NAMALWA (cell line): ENCODE data around the gene PLPPR3.
"Not testable (repeated sequence)": the region's sequence is repeated elsewhere in the genome, so short reads cannot be mapped to it uniquely, and the experiment has no call there.

Source experiments
- DNase-seq: peaks from one replicate; pipeline ENCODE4 v3.0.0-alpha.2; 2015; ENCODE audit warnings: low spot score

Gene PLPPR3

DNA sequence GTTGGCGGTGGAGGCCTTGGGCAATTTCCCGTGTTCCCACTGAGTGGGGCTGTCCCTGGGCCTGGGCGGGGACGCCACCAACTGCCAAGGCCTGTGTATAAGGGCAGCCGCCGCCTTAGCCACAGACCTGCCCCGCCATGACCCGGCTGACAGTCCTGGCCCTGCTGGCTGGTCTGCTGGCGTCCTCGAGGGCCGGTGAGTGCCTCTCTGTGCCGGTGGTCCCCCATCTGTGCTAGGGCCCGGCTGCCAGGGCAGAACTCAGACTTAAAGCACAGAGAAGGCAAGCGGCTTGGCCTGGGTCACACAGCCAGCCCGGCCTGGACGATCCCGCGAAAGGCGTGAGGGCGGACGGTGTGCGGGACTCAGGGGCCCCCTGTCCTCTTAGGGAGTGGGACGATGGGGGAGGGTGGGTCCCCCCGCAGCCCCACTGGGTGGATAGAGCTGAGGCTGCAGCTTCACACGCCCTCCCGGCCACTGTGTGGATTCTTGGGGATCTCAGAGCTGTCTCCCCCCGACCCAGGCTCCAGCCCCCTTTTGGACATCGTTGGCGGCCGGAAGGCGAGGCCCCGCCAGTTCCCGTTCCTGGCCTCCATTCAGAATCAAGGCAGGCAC lies 6.1 kb upstream of the PLPPR3 start, which contains the start of gene AZU1:
AZU1 (plus strand) TSS at position 128 of the 612 bp plus-strand sequence; CDS start at position 138, 10 bp downstream.
- DNase-seq = no peak

DNA sequence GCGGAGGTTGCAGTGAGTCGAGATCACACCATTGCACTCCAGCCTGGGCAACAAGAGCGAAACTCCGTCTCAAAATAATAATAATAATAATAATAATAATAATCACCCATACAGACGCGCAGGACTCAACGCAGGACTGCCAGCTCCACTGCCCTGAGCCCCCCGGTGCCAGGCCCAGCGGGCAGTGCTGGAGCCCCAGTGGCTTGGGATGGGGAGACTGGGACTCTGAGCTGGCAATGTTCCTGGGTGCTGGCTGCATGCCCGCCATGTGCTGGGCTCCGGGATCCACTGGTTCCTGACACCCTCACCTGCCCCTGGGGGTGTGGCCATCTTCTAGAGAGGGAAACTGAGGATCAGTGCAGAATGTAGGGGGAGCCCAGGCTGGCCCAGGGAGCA lies 5.6 kb upstream of the PLPPR3 start:
- no peak for DNase-seq

DNA sequence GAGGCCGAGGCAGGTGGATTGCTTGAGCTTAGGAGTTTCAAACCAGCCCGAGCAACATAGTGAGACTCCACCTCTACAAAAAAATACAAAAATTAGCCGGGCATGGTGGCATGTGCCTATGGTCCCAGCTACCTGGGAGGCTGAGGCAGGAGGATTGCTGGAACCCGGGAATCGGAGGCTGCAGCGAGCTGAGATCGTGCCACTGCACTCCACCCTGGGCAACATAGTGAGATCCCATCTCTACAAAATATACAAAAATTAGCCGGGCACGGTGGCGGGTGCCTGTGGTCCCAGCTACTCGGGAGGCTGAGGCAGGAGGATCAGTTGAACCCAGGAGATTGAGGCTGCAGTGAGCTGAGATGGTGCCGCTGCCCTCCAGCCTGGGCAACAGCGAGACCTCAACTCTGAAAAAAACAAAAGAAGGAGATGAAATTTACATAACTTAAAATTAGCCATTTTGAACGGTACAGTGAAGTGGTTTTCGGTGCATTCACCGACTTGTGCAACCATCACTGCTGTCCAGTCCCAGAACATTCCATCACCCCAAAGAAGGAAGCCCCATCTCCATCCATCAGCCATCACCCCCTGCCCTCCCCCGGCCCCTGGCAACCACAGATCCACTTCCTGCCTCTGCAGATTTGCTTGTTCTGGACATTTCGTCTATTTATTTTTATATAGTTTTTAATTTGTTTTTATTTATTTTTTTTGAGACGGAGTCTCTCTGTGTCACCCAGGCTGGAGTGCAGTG lies 4.3 kb upstream of the PLPPR3 start:
- no peak for DNase-seq

DNA sequence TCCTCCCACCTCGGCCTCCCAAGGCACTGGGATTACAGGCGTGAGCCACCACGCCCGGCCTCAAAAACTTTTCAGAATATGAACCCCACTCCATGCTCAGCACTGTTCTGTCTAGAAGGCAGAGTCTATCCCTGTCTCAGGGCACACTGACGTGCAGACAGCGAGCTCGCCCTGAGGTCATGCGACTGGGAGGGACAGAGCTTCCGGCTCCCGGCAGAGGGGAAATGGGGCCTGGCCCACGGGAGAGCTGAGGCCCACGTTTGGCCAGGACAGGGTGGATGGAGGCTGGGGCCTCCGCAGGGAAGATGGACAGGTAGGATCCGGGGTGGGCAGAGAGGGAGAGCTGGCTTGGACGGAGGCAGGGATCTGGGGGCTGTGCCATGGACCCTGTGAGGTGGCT lies 3.1 kb upstream of the PLPPR3 start:
- peak; percentile 4 for DNase-seq

DNA sequence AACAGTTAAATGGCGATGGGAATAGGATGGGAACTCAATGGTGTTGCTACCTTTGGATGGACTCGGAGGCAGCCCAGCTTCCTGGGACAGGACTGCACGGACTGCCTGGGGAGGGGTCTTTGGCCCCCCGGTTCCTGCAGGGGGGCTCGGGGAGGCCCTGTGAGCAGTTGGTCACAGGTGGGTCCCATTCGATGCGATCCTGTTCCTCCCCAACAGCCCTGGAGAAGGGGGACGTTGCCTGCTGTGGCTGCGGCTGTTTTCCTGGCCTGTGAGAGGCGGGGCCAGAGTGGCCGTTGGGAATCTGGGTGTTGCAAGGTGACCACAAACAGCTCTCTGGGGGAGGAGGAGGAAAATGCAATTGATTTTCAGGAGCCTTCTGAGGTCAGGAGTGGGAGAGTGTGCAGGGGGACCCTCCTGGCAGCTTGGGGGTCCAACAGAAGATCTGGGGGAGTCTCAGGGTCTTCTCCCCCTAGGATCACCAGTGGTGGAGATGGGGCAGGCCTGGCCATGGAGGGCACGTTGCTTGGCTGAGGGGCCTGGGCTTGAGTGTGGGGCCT lies 1.9 kb upstream of the PLPPR3 start:
- peak; percentile 4 for DNase-seq

DNA sequence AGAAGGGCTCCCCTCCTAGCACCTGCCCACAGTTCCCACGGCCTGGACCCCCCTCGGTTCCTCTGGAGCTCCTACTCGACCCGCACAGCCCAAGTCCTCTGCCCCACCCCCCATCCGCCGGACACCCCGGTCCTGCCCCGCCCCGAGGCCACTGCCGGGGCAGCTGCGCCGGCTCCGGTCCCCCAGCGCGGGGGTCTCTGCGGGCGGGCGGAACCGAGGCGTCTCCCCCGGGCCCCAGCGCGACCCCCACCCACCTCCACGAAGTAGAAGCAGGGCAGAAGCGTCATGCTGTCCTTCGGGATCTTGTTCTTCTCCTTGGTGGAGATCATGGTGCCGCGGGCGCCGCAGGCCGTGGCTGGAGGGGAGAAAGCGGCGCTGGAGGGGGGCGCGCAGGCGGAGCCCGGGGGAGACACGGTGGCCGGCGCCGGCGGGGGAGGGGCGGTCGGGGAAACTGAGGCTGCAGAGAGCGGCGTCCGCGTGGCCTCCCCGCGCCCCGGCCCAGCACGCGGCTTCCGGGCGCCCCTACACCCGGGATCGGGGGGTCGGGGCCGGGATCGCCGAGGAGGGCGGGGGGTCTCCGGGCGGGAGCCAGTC lies 427 bp downstream of the PLPPR3 start:
- peak; percentile 2 for DNase-seq

DNA sequence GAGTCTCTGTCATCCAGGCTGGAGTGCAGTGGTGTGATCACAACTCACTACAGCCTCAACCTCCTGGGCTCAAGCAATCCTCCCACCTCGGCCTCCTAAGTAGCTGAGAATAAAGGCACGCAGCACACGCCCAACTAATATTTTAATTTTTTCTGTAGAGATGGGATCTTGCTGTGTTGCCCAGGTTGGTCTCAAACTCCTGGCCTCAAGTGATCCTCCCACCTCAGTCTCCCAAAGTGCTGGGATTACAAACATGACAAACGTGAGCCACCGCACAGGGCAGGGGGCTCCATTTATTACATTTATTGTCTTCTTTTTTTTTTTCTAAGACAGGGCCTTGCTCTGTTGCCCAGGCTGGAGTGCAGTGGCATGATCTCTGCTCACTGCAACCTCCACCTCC lies 1.5 kb downstream of the PLPPR3 start:
- not testable (repeated sequence) for DNase-seq

DNA sequence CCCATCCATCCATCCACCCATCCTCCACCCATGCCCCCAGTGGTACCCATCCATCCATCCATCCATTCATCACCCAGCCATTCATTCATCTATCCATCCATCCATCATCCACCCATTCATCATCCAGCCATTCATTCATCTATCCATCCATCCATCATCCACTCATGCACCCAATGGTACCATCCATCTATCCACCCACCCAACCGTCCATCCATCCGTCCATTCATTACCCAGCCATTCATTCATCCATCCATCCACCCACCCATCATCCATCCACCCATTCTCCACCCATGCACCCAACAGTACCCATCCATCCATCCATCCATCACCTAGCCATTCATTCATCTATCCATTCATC lies 5.3 kb downstream of the PLPPR3 start:
- DNase-seq = no peak

DNA sequence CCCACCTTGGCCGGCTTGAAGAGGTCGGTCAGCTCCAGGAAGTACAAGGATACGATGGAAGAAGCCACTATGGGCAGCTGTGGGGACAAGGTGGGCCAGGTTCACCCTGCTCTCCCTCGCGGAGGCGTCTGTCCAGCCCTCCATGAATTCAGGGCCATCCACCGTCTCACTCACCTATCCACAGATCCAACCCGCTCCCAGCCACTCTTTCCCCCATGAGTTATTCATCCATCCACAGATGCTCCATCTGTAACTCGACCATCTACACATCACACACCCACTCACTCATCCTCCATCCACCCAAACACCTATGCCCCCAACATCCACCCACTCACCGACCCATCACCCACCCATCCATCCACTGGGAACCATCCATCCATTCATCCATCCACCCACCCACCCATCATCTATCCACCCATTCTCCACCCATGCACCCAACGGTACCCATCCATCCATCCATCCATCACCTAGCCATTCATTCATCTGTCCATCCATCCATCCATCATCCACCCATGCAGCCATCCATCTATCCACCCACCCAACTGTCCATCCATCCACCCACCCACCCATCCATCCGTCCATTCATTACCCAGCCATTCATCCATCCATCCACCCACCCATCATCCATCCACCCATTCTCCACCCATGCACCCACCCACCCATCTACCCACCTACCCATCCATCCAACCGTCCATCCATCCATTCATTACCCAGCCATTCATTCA lies 5.8 kb downstream of the PLPPR3 start:
- peak; percentile 27 for DNase-seq

DNA sequence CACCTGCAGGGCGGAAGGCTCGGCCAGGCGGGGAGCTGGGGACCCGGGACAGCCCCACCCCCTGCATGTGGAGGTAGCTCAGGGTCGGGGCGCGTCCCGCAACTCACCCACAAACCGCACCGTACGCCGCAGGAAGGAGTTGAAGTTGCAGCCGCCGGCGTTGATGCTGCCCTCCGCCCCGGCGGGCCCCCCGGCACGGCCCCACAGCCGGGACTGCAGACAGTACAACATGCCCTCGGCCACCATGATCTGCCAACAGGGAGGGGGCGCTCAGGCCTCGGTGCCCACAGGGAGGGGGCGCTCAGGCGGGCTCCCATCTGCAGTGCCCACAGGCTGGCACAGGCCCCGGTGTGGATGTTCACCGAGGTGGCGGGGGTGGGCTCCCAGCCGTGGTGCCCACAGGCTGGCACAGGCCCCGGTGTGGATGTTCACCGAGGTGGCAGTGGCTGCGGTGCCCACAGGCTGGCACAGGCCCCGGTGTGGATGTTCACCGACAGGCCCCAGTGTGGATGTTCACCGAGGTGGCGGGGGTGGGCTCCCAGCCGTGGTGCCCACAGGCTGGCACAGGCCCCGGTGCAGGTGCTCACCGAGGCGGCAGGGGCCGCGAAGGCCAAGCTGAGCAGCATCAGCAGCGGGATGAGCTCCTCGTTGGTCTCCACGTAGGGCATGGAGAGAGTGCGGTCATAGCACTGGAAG lies 6.5 kb downstream of the PLPPR3 start:
- DNase-seq = no peak

DNA sequence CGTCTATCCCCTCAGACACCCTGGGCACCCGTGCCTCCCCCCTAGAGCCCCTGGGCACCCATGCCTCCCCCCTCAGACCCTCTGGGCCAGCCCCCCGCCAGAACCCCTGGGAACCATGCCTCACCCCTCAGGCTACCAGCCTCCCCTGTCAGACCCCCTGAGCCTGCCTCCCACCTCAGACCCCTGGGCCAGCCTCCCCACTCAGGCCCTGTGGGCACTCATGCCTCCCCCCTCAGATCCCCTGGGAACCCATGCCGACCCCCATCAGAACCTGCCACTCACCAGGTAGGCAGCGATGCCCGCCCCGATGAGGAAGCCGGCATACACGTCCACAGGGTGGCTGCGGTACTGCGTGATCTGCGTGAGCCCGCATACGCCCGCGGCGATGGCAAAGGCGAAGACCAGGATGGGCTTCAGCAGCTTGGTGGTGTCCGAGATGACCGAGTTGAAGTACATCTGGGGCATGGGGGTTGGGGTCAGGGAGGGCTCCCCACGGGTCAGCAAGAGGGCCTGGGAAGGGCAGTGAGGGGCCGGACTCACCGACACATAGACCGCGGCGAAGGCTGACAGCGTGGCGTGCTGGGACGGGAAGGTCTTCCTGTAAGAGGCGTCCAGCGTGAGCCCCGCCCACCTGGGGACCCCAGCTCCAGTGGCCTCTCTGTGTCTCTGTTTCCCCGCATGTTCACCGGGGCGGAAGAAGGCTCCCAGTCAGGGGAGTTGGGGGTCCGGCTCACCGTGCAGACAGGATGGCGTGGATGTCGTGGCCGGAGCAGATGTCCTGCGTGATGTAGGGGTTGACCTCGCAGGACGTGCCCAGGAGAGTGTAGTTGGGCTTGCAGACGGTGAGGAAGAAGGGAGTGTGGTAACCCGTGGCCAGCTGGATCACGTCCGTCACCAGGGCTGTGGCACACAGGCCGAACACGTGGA lies 7.3 kb downstream of the PLPPR3 start:
- DNase-seq = no peak

DNA sequence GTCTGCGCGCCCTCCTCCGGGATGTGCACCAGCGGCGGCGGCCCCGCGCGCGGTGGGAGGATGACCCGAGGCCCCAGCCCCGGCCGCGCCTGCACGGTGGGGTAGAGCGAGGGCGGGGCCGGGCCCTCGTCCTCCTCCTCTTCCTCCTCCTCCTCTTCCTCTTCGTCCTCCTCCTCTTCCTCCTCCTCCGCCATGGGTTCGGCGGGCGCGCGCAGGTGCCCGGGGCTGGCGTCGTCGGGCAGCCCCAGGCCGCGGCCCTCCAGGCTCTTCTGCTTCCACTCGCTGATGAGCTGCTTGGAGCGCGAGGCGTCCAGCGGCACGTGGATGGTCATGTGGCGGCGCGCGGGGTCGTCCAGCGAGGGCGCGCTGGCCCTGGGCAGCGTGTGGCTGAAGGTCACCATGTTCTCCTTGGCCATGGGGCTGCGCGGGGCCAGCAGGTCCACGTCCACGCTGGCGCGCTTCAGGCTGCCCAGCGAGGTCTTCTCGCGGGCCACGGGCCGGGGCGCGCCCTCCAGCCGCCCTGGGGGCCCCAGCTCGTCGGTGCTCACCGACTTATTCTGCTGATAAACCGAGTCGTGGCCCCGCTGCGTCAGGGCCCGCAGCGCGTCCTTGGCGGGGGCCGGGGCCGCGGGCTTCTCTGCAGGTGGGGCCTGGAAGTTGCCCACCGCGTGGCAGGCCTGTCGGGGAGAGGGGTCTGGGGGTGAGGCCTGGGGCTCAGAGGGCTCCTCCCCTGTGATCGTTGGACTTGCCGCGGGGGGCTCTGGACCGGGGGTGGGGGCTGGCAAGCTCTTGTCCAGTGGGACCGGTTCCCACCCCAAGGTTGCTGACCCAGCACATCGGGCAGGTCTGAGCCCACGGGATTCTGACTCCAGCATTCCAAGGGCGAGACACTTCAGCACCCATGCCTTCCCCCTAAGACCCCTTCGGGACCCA lies 8.3 kb downstream of the PLPPR3 start:
- DNase-seq = no peak

DNA sequence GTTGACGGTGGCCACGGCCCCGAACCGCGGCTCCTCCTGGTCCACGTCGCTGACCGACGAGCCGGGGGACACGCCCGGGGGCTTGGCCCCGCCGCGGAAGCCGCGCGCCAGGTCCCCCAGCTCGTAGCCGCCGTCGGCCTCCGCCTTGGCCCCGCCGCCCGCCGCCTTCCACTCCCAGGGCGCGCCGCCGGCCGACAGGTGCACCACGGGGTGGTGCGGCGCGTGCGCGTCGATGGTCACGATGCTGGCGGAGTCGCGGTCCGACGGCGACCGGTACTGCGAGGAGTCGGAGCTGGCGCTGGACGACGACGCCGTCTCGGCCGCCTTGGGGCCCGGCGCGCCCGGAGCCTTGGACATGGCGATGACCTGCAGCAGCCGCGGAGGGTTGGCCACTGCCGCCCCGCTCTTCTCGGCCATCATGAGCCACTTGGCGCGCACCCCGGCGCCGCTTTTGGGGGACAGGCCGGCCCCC lies 9.0 kb downstream of the PLPPR3 start:
- no peak for DNase-seq

DNA sequence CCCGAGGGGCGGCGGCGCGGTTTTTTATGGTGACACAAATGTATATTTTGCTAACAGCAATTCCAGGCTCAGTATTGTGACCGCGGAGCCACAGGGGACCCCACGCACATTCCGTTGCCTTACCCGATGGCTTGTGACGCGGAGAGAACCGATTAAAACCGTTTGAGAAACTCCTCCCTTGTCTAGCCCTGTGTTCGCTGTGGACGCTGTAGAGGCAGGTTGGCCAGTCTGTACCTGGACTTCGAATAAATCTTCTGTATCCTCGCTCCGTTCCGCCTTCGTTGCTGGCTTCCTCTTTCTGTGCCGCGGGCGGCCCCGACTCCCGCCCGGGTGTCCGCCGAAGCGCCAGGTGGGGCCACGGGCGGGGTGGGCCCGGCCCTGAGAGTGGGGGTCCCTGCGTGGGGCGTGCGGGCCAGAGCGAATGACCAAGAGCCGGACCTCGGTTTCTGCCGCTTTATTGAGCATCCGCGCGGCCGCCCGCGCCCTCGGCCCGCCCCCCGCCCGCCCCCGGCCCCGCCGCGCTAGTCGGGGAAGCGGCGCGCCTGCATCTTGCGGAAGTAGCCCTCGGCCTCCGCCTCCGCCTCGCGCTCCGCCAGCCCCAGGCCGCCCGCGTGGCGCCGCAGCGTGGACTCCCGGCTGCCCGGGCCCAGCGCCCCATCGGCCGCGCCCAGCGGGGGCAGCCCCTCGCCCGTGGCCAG lies 9.6 kb downstream of the PLPPR3 start:
- no peak for DNase-seq

DNA sequence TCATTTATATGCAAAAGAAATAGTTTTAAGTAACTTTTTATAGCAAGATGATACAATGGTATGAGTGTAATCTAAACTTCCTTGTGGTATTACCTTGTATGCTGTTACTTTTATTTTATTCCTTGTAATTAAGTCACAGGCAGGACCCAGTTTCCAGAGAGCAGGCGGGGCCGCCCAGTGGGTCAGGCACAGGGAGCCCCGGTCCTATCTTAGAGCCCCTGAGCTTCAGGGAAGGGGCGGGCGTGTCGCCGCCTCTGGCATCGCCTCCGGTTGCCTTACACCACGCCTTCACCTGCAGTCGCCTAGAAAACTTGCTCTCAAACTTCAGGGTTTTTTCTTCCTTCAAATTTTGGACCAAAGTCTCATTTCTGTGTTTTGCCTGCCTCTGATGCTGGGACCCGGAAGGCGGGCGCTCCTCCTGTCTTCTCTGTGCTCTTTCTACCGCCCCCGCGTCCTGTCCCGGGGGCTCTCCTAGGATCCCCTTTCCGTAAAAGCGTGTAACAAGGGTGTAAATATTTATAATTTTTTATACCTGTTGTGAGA lies 10.2 kb downstream of the PLPPR3 start:
- DNase-seq = peak; percentile 30

DNA sequence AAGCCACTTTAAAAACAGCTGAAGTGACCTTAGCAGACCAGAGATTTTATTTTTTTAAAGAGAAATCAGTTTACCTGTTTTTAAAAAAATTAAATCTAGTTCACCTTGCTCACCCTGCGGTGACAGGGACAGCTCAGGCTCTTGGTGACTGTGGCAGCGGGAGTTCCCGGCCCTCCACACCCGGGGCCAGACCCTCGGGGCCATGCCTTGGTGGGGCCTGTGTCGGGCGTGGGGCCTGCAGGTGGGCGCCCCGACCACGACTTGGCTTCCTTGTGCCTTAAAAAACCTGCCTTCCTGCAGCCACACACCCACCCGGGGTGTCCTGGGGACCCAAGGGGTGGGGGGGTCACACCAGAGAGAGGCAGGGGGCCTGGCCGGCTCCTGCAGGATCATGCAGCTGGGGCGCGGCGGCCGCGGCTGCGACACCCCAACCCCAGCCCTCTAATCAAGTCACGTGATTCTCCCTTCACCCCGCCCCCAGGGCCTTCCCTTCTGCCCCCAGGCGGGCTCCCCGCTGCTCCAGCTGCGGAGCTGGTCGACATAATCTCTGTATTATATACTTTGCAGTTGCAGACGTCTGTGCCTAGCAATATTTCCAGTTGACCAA lies 10.8 kb downstream of the PLPPR3 start:
- DNase-seq = no peak

DNA sequence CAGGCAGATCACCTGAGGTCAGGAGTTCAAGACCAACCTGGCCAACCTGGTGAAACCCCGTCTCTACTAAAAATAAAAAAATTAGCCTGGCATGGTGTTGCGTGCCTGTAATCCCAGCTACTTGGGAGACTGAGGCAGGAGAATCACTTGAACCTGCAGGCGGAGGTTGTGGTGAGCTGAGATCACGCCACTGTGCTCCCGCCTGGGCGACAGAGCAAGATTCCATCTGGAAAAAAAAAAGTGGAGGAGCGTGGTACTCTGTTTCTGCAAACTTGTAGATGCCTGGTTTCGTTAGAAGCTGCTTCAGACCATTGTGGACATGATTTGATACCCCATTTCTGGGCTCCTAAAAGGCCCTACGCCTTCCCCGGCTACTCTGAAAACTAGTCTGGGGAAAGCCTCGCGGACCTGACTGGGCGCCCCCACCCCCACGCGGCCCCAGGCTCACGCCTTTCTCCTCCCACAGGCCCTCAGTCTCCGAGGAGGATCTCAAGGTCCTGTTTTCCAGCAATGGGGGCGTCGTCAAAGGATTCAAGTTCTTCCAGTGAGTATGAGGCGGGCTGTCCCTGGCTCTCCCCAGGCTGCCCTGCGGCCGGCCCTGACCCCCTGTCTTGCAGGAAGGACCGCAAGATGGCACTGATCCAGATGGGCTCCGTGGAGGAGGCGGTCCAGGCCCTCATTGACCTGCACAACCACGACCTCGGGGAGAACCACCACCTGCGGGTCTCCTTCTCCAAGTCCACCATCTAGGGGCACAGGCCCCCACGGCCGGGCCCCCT lies 11.5 kb downstream of the PLPPR3 start:
- DNase-seq = no peak
